PC-3 (cell line): ENCODE data around the gene RANBP1. TPM values are rescaled to one million over a fixed set of nuclear protein-coding genes. Genes with fewer than 3 reads are reported as not detected.

Experiments used
- ATAC-seq: fragments of 200-7000 bp; cut with Tn5 transposase; 2 replicates; pipeline ENCODE4 v1.9.1; 2020; ENCODE audit warnings: mild to moderate bottlenecking, moderate library complexity
- BruUV-seq: library from RNA; stranded (reverse); fragments of 400-500 nt; replicated peaks from 2 replicates; lab custom pipeline; 2021; lab: Mats Ljungman, UMichigan
- CTCF ChIA-PET: fragments of 300-600 bp; sonication (Branson Sonifier 250); formaldehyde crosslinking; loops from one replicate; lab custom pipeline; 2022; ENCODE audit warnings: antibody characterized with exemption; lab: Charles Lee
- POLR2A ChIA-PET: fragments of 300-600 bp; sonication (Branson Sonifier 250); formaldehyde crosslinking; loops from one replicate; lab custom pipeline; 2022; ENCODE audit warnings: antibody characterized with exemption; ENCODE audit not compliant: unreplicated experiment; lab: Charles Lee
- DNase-seq: peaks from one replicate; pipeline ENCODE4 v3.0.0-alpha.2; 2015
- H2AFZ ChIP-seq: fragments of 300-600 bp; sonication (generic); 2 replicates; pipeline ENCODE4 v1.6.0; 2016; ENCODE audit warnings: antibody characterized with exemption, low read length
- H3F3A ChIP-seq: fragments of 300-600 bp; sonication (generic); one replicate; pipeline ENCODE4 v1.6.0; 2017; ENCODE audit warnings: antibody characterized with exemption, low read length, control low read depth, mild to moderate bottlenecking; ENCODE audit not compliant: unreplicated experiment
- H3K27ac ChIP-seq: fragments of 300-600 bp; sonication (generic); 2 replicates; pipeline ENCODE4 v1.5.1; 2016; ENCODE audit warnings: mild to moderate bottlenecking, low read length
- H3K27me3 ChIP-seq: fragments of 300-600 bp; sonication (generic); 2 replicates; pipeline ENCODE4 v1.6.1; 2016; ENCODE audit warnings: low read length, mixed read lengths
- H3K36me3 ChIP-seq: fragments of 300-600 bp; sonication (generic); 2 replicates; pipeline ENCODE4 v1.6.1; 2016; ENCODE audit warnings: low read depth, mixed run types, low read length, mixed read lengths
- H3K4me1 ChIP-seq: fragments of 300-600 bp; sonication (generic); 2 replicates; pipeline ENCODE4 v1.5.1; 2016; ENCODE audit warnings: low read length; ENCODE audit not compliant: insufficient read depth
- H3K4me2 ChIP-seq: fragments of 300-600 bp; sonication (generic); 2 replicates; pipeline ENCODE4 v1.6.0; 2016; ENCODE audit warnings: low read length
- H3K4me3 ChIP-seq: fragments of 300-600 bp; sonication (generic); 2 replicates; pipeline ENCODE4 v1.5.1; 2016; ENCODE audit warnings: mild to moderate bottlenecking, low read length, mixed read lengths
- H3K79me2 ChIP-seq: fragments of 300-600 bp; sonication (generic); 2 replicates; pipeline ENCODE4 v1.6.1; 2017; ENCODE audit warnings: low read length, mixed read lengths
- H3K9ac ChIP-seq: fragments of 300-600 bp; sonication (generic); 2 replicates; pipeline ENCODE4 v1.6.0; 2016; ENCODE audit warnings: mild to moderate bottlenecking, low read length
- H3K9me2 ChIP-seq: fragments of 300-600 bp; sonication (generic); replicated peaks from 2 replicates; pipeline ENCODE4 v1.6.1; 2016; ENCODE audit warnings: mixed run types, low read length, mixed read lengths
- H3K9me3 ChIP-seq: fragments of 300-600 bp; sonication (generic); 2 replicates; pipeline ENCODE4 v1.6.1; 2016; ENCODE audit warnings: low read length, mixed read lengths
- H4K20me1 ChIP-seq: fragments of 300-600 bp; sonication (generic); 2 replicates; pipeline ENCODE4 v1.6.1; 2016; ENCODE audit warnings: low read length, mixed read lengths
- CTCF ChIP-seq: fragments of 300-600 bp; sonication (generic); conservative IDR thresholded peaks from 2 replicates; pipeline ENCODE4 v1.5.1; 2017; ENCODE audit warnings: antibody characterized with exemption, low read depth, mild to moderate bottlenecking, low read length
- EZH2 ChIP-seq: fragments of 300-600 bp; sonication (generic); IDR thresholded peaks from one replicate; pipeline ENCODE4 v1.6.1; 2017; ENCODE audit warnings: antibody characterized with exemption, mild to moderate bottlenecking, low read length; ENCODE audit not compliant: unreplicated experiment
- EZH2phosphoT487 ChIP-seq: fragments of 300-600 bp; sonication (generic); IDR thresholded peaks from 2 replicates; pipeline ENCODE4 v1.6.1; 2018; ENCODE audit warnings: mild to moderate bottlenecking, antibody characterized with exemption, low read length, borderline replicate concordance
- intact Hi-C: fragments of 100-400 bp; cut with micrococcal nuclease; formaldehyde crosslinking; loops from 2 replicates; pipeline ENCODE4 v1.9.0; 2023
- total RNA-seq: library from RNA; depleted of rRNA; stranded (reverse); fragments of >200 nt; gene quantifications from 2 replicates; pipeline ENCODE4 v1.2.3, GENCODE V29; 2014

Gene RANBP1
- total RNA-seq, 1 experiment from 2014 or later = 356 TPM

- Histone ChIP-seq H3K9me2 (no peaks in the 10 kb centered on the region), H3K27ac (no peak overlapping the region), H3K4me1 (no peaks in the 10 kb centered on the region), H4K20me1 (no peaks in the 10 kb centered on the region), H3F3A (no peaks in the 10 kb centered on the region), H3K27me3 (no peaks in the 10 kb centered on the region), H3K9ac (no peak overlapping the region), H3K36me3 (peaks cover 28% of the 10 kb centered on the region), H3K4me3 (no peak overlapping the region), H3K9me3 (no peaks in the 10 kb centered on the region), H3K4me2 (no peak overlapping the region), H2AFZ (no peak overlapping the region), H3K79me2 (peaks cover 10% of the 10 kb centered on the region)
- ChIA-PET POLR2A (no interaction called here), CTCF (no interaction called here)
- BruUV-seq = no TSS peak
- intact Hi-C loops = no loop called here
- TF ChIP-seq CTCF (no peak), EZH2 (no peak), EZH2phosphoT487 (no peak)
- ATAC-seq (no peak), DNase-seq (no peak)
These were observed 8.4 kb upstream of the RANBP1 start for GRCh38 chr22:20107471-20107901.

DNA sequence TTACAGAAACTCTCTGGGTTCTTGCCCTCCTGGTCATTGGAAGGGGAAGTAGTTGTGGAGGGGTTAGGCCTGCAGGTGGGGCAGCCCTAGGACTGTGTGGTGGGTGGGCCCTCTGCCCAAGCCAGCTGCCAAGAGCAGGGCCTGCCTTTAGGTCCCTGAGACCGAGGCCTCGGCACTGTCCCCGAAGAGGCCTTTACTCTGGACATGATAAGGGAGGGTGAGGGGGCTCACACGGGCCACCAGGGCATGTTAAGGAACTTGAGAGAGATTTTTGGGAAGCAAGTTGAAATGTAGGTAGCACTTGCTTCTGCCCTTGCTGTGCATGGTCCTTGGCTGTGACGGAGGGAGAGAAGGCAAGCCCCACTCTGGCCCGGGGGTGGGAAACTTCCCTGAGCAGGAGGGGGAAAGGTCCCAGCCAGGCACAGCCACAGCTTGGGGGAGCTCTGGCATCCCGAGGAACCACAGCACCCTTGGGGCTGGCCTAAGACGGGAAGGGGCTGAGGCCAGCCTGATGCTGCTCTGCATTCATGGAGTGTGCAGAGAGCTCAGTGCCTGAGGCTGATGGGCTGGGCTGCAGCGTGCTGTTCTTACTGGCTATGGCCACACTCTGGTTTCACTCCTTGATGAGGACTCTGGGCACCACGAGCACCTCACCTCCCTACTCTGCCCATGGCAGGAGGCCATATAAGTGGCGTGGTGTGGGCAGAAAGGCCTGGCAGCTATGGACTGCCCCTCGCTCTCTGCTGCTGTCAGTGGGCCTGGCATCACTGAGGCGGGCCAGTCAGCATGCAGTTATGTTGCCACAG lies 7.8 kb upstream of the RANBP1 start:
- H4K20me1 ChIP-seq = no peaks in the 10 kb centered on the region
- H3K79me2 ChIP-seq = peaks cover 8% of the 10 kb centered on the region
- POLR2A ChIA-PET = no interaction called here
- H3K4me2 ChIP-seq = no peak overlapping the region
- H2AFZ ChIP-seq = no peak overlapping the region
- no peak overlapping the region for H3K9ac ChIP-seq
- H3K4me1 ChIP-seq = no peaks in the 10 kb centered on the region
- DNase-seq = no peak
- TF ChIP-seq EZH2phosphoT487 = no peak
- no peak for TF ChIP-seq EZH2
- no peak for TF ChIP-seq CTCF
- H3F3A ChIP-seq = no peaks in the 10 kb centered on the region
- H3K27me3 ChIP-seq = no peaks in the 10 kb centered on the region
- CTCF ChIA-PET = no interaction called here
- ATAC-seq = no peak
- H3K27ac ChIP-seq = no peak overlapping the region
- intact Hi-C loops = no loop called here
- no peak overlapping the region for H3K4me3 ChIP-seq
- BruUV-seq = no TSS peak
- H3K36me3 ChIP-seq = peaks cover 32% of the 10 kb centered on the region
- H3K9me3 ChIP-seq = no peaks in the 10 kb centered on the region
- H3K9me2 ChIP-seq = no peaks in the 10 kb centered on the region

- Histone ChIP-seq H3K36me3 (peaks cover 28% of the 10 kb centered on the region), H3K9me3 (no peaks in the 10 kb centered on the region), H3K27me3 (no peaks in the 10 kb centered on the region), H3K9ac (no peak overlapping the region), H2AFZ (no peak overlapping the region), H3K4me1 (no peaks in the 10 kb centered on the region), H3K4me3 (no peak overlapping the region), H3K9me2 (no peaks in the 10 kb centered on the region), H3F3A (no peaks in the 10 kb centered on the region), H4K20me1 (no peaks in the 10 kb centered on the region), H3K79me2 (peaks cover 2% of the 10 kb centered on the region; the same call in 1 of the 2 replicates), H3K4me2 (no peak overlapping the region), H3K27ac (no peak overlapping the region)
- CTCF ChIA-PET = no interaction called here
- intact Hi-C loops = no loop called here
- TF ChIP-seq CTCF = no peak
- TF ChIP-seq EZH2 = no peak
- no peak for TF ChIP-seq EZH2phosphoT487
- BruUV-seq = no TSS peak
- ATAC-seq = no peak
- POLR2A ChIA-PET = no interaction called here
- DNase-seq = no peak
These were observed 7.1 kb upstream of the RANBP1 start for GRCh38 chr22:20108757-20109230.
